NCI-H510A treated with DMSO at 0.1 percent for 48 hours (cell line): ENCODE results near the gene CCDC146.
"Not testable (repeated sequence)": the region's sequence is repeated elsewhere in the genome, so short reads cannot be mapped to it uniquely, and the experiment has no call there.

ENCODE experiments used
- DNase-seq: peaks from one replicate; lab custom pipeline; 2025; lab: John Stamatoyannopoulos, UW

Gene CCDC146

GRCh38 chr7:77121860-77122681 is at the start of gene CCDC146:
TSS of gene CCDC146 (plus strand) at chr7:77122615. CDS start at chr7:77167669, 45,054 bp downstream.
- peak; percentile 93 for DNase-seq

GRCh38 chr7:77074786-77075396 is 47.5 kb upstream of the CCDC146 start:
- not testable (repeated sequence) for DNase-seq

GRCh38 chr7:77077060-77077459 is 45.4 kb upstream of the CCDC146 start:
- DNase-seq: not testable (repeated sequence)

- not testable (repeated sequence) for DNase-seq
Measured at GRCh38 chr7:77079112-77079511, 43.3 kb upstream of the CCDC146 start.

GRCh38 chr7:77079624-77080023 is 42.8 kb upstream of the CCDC146 start:
- not testable (repeated sequence) for DNase-seq

GRCh38 chr7:77080236-77080635 is 42.2 kb upstream of the CCDC146 start:
- not testable (repeated sequence) for DNase-seq

- not testable (repeated sequence) for DNase-seq
Measured at GRCh38 chr7:77082192-77082591, 40.2 kb upstream of the CCDC146 start.

- not testable (repeated sequence) for DNase-seq
Measured at GRCh38 chr7:77092301-77092700, 30.1 kb upstream of the CCDC146 start.

- DNase-seq: not testable (repeated sequence)
Measured at GRCh38 chr7:77100501-77100900, 21.9 kb upstream of the CCDC146 start.

- DNase-seq: not testable (repeated sequence)
Measured at GRCh38 chr7:77101187-77101586, 21.2 kb upstream of the CCDC146 start.

GRCh38 chr7:77102671-77103070 is 19.7 kb upstream of the CCDC146 start:
- not testable (repeated sequence) for DNase-seq

GRCh38 chr7:77105904-77106303 is 16.5 kb upstream of the CCDC146 start:
- DNase-seq: not testable (repeated sequence)

- DNase-seq: not testable (repeated sequence)
Measured at GRCh38 chr7:77107659-77108058, 14.8 kb upstream of the CCDC146 start.

- DNase-seq: not testable (repeated sequence)
Measured at GRCh38 chr7:77108362-77108761, 14.1 kb upstream of the CCDC146 start.

GRCh38 chr7:77112719-77113306 is 9.6 kb upstream of the CCDC146 start:
- DNase-seq: not testable (repeated sequence)

GRCh38 chr7:77125486-77125885 is 3.1 kb downstream of the CCDC146 start:
- not testable (repeated sequence) for DNase-seq

GRCh38 chr7:77127009-77127408 is 4.6 kb downstream of the CCDC146 start:
- not testable (repeated sequence) for DNase-seq

- not testable (repeated sequence) for DNase-seq
Measured at GRCh38 chr7:77128582-77129410, 6.4 kb downstream of the CCDC146 start.

- DNase-seq: not testable (repeated sequence)
Measured at GRCh38 chr7:77131781-77132180, 9.4 kb downstream of the CCDC146 start.

- not testable (repeated sequence) for DNase-seq
Measured at GRCh38 chr7:77138668-77139067, 16.3 kb downstream of the CCDC146 start.

GRCh38 chr7:77140291-77140690 is 17.9 kb downstream of the CCDC146 start:
- not testable (repeated sequence) for DNase-seq

- not testable (repeated sequence) for DNase-seq
Measured at GRCh38 chr7:77152232-77152631, 29.8 kb downstream of the CCDC146 start.
